GM21825 (cell line): ENCODE data around the gene PCSK7.

ENCODE experiments used
- ATAC-seq: cut with Tn5 transposase; IDR thresholded peaks from one replicate; pipeline ENCODE4 v1.9.1; 2021; ENCODE audit warnings: mild to moderate bottlenecking, moderate library complexity; ENCODE audit not compliant: unreplicated experiment

Gene PCSK7

DNA sequence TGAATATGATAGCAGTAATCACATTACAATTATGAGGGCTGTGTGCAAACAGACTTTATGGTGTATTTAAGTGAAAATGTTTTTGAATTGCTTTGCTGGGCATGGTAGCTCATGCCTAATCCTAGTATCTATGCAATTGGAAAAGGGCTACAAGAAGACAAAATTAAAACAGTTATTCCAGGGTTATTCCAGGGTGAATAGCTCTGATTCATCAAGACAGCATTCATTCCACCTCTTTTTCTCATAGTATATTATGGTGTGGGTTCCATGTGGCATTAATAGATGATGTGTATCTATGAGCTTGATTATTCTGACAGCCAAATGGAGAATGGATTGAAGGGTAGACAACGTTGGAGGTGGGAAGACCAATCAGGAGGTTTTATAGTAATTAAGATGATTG is 65.4 kb downstream of the PCSK7 start:
- no peak for ATAC-seq

DNA sequence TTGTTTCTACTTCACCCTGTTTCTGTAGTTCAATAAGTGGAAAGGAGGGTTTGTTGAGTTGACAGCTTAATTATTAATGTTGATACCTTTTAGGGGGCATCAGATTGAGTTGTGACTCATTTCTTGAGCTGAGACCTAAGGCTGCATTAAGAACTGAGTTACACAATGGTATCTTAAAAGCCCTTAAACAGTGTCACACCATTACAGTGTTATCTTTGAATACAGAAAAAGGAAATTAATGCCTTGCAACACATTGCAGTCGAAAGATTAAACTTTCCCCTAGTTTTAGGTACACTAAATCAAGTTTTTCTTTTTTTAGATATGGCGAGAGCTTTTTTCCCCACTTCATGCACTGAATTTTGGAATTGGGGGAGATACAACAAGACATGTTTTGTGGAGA is 71.0 kb downstream of the PCSK7 start:
- no peak for ATAC-seq

GRCh38 chr11:117159892-117160291 is 72.0 kb downstream of the PCSK7 start:
- ATAC-seq = no peak

GRCh38 chr11:117157507-117157906 is 74.4 kb downstream of the PCSK7 start:
- ATAC-seq = no peak

- ATAC-seq = no peak
These were observed 77.4 kb downstream of the PCSK7 start for GRCh38 chr11:117154468-117154867.
